HG03521 (cell line): ENCODE measurements around the gene KLK8.
"Not testable (repeated sequence)": the region's sequence is repeated elsewhere in the genome, so short reads cannot be mapped to it uniquely, and the experiment has no call there.

Experiments
- ATAC-seq: cut with Tn5 transposase; IDR thresholded peaks from one replicate; pipeline ENCODE4 v1.9.1; 2021; ENCODE audit warnings: mild to moderate bottlenecking, moderate library complexity; ENCODE audit not compliant: unreplicated experiment

The KLK8 gene

GRCh38 chr19:50984416-50984815, 17.0 kb downstream of the KLK8 start:
- ATAC-seq = not testable (repeated sequence)

DNA sequence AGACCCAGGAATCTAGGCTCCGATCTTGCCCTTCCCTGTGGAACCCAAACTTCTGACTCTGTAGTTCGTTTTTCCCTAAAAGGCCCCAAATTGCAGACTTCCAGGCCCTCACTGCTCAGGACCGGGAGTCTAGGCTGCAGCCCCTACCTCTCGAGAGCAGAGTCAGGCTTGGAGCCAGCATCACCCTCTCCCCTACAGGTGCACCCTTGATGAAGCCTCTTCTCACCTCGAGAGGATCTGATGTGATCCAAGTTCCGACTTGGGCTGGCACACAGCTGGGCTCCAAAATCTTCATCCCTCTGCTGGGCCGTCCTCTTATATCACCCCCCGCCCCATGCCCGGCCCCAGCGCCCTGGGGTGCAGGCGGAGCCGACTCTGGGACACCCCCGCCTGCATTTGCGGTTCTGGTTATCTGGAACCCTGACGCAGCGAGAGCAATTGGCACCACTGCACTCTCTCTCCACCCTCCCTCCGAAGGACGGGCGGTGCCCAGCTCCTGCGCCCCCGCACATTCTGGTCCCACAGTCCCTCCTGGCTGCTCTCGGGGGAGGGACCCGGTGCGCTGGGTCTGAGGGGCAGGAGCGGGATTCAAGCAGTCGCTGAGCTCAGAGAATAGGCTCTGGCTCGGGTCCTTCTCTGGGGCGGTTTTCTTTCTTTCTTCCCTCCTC, 17.6 kb downstream of the KLK8 start, which contains the start of gene KLK7:
Gene KLK7, minus strand, starts transcription at position 293 of the 668 bp plus-strand sequence. CDS start 1,518 bp downstream, outside the sequence.
- ATAC-seq = no peak

DNA sequence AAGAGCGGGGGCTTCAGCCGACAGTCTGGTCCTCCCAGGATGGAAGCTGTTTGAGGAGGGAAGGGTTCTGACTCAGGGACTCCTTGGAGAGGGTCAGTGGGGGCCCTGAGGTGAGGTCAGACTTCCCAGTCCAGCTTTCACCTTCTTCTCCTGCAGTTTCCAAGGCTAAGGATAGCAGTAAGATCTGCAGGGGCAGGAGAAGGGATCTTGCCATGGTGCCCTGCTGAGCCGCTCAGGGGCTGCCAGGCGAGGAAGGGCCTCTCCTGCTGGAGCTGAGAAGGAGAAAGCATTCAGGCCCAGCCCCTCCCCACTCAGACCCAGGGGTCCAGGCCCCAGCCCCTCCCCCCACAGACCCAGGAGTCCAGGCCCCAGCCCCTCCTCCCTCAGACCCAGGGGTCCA, 19.2 kb downstream of the KLK8 start:
- ATAC-seq = no peak

DNA sequence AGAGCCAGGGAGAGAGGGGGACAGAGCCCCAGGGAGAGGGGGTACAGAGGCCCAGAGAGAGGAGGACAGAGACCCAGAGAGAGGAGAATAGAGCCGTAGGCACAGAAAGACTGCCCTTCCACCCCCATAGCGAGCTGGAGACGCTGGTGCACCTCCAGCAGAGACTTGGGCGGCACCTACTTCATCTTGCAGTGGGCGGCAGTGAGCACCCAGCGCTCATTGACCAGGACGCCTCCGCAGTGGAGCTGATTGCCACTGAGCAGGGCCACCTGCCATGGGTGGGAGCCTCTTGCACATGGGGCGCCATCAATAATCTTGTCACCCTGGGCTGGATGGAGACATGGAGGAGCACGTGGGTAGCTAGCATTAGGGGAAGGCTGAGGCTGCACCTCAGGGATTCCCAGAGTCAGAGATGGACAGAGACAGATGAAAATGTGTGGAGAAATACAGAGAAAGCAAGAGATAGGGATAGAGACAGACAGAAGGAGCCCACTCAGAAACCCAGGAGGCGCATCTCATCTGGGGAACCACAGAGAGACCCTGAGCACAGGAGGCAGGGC, 19.7 kb downstream of the KLK8 start:
- ATAC-seq = no peak

DNA sequence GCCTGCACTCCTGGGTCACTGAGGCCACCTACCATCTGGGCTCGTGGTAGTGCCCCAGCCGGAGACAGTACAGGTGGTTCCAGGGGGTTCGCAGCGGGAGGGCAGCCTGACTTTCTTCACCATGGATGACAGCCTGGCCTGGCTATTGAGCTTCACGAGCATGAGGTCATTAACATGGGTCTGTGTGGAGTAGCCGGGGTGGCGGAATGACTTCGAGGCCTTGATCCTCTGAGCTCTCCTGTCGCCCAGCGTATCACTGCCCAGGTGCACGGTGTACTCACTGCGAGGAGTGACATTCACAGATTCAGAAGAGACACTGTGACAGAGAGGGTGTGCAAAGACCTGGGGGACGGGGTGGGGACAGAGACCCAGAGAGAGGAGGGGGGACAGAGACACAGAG, 21.2 kb downstream of the KLK8 start:
- ATAC-seq = no peak

- ATAC-seq = no peak
Measured at GRCh38 chr19:50979758-50980157, 21.6 kb downstream of the KLK8 start.

- ATAC-seq = no peak
Measured at GRCh38 chr19:50978772-50979390, 22.5 kb downstream of the KLK8 start.

DNA sequence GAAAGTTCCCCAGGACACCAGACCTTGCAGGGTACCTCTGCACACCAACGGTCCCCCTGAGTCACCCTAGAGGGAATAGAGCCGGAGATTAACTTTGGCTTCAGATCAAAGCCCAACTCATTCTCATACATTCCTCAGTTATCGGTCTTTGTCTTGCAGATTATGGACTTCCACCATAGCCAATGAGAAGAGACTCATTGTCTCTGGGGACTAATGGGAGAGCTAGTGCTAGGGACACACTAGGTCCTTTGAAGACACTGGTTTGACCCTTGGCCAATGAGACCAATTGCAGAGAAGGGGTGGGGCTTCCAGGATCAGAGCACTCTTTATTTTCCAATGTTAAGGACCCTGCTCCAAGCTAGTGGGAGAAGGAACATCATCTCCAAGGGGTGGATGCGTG, 23.8 kb downstream of the KLK8 start:
- no peak for ATAC-seq

- no peak for ATAC-seq
Measured at GRCh38 chr19:50975766-50976165, 25.6 kb downstream of the KLK8 start.

- no peak for ATAC-seq
Measured at GRCh38 chr19:50974702-50975556, 26.5 kb downstream of the KLK8 start.

GRCh38 chr19:50972795-50973376, 28.5 kb downstream of the KLK8 start:
- no peak for ATAC-seq

DNA sequence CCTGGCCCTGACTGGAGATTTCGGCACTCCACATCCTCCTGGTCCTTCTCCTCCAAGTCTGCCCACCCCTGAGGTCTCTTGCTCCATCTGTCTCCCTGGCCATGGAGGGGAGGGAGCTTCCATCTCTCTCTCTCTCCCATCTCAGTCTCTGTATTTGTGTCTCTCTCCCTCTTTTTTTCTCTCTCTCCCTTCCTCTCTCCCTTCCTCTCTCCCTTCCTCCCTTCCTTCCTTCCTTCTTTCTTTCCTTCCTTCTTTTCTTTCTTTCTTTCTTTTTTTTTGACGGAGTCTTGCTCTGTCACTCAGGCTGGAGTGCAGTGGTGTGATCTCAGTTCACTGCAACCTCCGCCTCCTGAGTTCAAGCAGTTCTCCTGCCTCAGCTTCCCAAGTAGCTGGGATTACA, 31.6 kb downstream of the KLK8 start:
- ATAC-seq = not testable (repeated sequence)

- no peak for ATAC-seq
Measured at GRCh38 chr19:50969413-50969760, 32.0 kb downstream of the KLK8 start, which contains the start of gene KLK6. TSS of gene KLK6 (minus strand) at chr19:50969591. CDS start at chr19:50968104, 1,487 bp downstream.

GRCh38 chr19:50968716-50969412, 32.5 kb downstream of the KLK8 start:
- ATAC-seq = no peak

- ATAC-seq = no peak
Measured at GRCh38 chr19:50967929-50968715, 33.3 kb downstream of the KLK8 start.

- no peak for ATAC-seq
Measured at GRCh38 chr19:50964266-50964665, 37.1 kb downstream of the KLK8 start.

DNA sequence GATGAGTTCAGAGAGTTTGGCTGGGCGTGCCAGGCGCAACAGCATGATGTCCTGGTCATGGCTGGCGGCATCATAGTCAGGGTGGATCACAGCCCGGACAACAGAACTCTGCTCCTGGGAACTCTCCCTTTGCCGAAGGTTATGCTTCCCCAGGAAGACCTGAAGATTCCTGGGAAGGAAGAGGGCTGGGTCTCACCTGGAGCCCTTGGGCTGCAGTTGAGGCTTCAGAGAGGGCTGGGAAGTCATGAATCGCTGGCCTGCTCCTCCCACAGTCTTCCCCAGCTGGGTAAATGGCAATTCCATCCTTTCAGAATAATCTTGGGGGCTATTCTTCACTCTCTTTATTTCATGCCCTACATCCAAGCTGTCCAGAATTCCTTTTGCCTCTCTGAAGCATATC, 38.0 kb downstream of the KLK8 start:
- no peak for ATAC-seq

GRCh38 chr19:50962245-50962644, 39.2 kb downstream of the KLK8 start:
- no peak for ATAC-seq

DNA sequence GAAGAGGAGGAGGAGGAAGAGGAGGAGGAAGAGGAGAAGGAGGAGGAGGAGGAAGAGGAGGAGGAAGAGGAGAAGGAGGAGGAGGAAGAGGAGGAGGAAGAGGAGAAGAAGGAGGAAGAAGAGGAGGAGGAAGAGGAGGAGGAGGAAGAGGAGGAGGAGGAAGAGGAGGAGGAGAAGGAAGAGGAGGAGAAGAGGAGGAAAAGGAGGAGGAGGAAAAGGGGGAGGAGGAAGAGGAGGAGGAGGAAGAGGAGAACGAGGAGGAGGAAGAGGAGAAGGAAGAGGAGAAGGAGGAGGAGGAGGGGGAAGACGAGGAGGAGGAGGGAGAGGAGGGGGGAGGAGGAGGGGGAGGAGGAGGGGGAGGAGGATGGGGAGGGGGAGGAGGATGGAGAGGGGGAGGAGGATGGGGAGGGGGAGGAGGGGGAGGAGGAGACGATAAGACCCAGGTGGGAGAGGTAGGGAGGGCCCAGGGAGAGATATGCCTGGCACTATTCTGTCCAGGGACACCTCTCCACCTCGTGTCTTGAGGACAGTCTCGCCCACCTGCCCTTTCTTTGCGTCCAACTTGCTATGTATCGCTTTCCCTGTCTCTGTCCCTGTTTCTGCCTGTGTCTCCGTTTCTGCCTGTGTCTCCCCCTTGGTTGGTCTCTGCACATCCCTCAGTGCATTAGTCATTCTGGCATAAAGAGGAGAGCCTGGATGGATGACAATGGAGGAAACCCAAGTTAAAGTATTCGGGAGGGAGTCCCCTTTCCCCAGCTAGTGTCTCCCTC, 41.5 kb downstream of the KLK8 start:
- no peak for ATAC-seq
